Measurements from ENCODE around the gene RNPS1.

Gene RNPS1

GRCh38 chr16:2228161-2228824 is 39.6 kb downstream of the RNPS1 start:
- no peak overlapping the region for H3K27ac ChIP-seq
- H3K9me3 ChIP-seq (ENCODE audit: severe bottlenecking): no peaks in the 10 kb centered on the region
- H3K4me3 ChIP-seq (ENCODE audit: low read depth, low read length): no peak overlapping the region
- no peak for DNase-seq
- H3K36me3 ChIP-seq: peaks cover 87% of the 10 kb centered on the region
- TF ChIP-seq, protein P1, sequence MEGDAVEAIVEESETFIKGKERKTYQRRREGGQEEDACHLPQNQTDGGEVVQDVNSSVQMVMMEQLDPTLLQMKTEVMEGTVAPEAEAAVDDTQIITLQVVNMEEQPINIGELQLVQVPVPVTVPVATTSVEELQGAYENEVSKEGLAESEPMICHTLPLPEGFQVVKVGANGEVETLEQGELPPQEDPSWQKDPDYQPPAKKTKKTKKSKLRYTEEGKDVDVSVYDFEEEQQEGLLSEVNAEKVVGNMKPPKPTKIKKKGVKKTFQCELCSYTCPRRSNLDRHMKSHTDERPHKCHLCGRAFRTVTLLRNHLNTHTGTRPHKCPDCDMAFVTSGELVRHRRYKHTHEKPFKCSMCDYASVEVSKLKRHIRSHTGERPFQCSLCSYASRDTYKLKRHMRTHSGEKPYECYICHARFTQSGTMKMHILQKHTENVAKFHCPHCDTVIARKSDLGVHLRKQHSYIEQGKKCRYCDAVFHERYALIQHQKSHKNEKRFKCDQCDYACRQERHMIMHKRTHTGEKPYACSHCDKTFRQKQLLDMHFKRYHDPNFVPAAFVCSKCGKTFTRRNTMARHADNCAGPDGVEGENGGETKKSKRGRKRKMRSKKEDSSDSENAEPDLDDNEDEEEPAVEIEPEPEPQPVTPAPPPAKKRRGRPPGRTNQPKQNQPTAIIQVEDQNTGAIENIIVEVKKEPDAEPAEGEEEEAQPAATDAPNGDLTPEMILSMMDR (IDR thresholded peaks at IDR 0.05; ENCODE audit: low read depth, low read length): no peak
- H3K27me3 ChIP-seq (ENCODE audit: insufficient read depth, low read depth, severe bottlenecking): no peaks in the 10 kb centered on the region

- TF ChIP-seq, protein P1 (IDR thresholded peaks at IDR 0.05; ENCODE audit: low read depth, low read length): no peak
- no peaks in the 10 kb centered on the region for H3K27me3 ChIP-seq (ENCODE audit: insufficient read depth, low read depth, severe bottlenecking)
- no peak overlapping the region for H3K4me3 ChIP-seq (ENCODE audit: low read depth, low read length)
- H3K9me3 ChIP-seq (ENCODE audit: severe bottlenecking): no peaks in the 10 kb centered on the region
- H3K27ac ChIP-seq: no peak overlapping the region
- no peak for DNase-seq
- peaks cover 73% of the 10 kb centered on the region for H3K36me3 ChIP-seq
Measured at GRCh38 chr16:2226918-2227317, 41.0 kb downstream of the RNPS1 start.

- peaks cover 67% of the 10 kb centered on the region for H3K36me3 ChIP-seq
- H3K27ac ChIP-seq: no peak overlapping the region
- no peak for DNase-seq
- no peak overlapping the region for H3K4me3 ChIP-seq (ENCODE audit: low read depth, low read length)
- no peaks in the 10 kb centered on the region for H3K27me3 ChIP-seq (ENCODE audit: insufficient read depth, low read depth, severe bottlenecking)
- TF ChIP-seq, protein P1 (IDR thresholded peaks at IDR 0.05; ENCODE audit: low read depth, low read length): no peak
- no peaks in the 10 kb centered on the region for H3K9me3 ChIP-seq (ENCODE audit: severe bottlenecking)
Measured at GRCh38 chr16:2226245-2226793, 41.6 kb downstream of the RNPS1 start.

- TF ChIP-seq, protein P1 (IDR thresholded peaks at IDR 0.05; ENCODE audit: low read depth, low read length): peak; percentile 23; the same call in 1 of the 2 replicates
- peak overlapping the region; percentile 97 for H3K4me3 ChIP-seq (ENCODE audit: low read depth, low read length)
- H3K36me3 ChIP-seq: peaks cover 45% of the 10 kb centered on the region
- DNase-seq: no peak
- no peaks in the 10 kb centered on the region for H3K27me3 ChIP-seq (ENCODE audit: insufficient read depth, low read depth, severe bottlenecking)
- H3K27ac ChIP-seq: peak overlapping the region; percentile 89
- H3K9me3 ChIP-seq (ENCODE audit: severe bottlenecking): no peaks in the 10 kb centered on the region
Measured at GRCh38 chr16:2223942-2224486, 43.9 kb downstream of the RNPS1 start.

DNA sequence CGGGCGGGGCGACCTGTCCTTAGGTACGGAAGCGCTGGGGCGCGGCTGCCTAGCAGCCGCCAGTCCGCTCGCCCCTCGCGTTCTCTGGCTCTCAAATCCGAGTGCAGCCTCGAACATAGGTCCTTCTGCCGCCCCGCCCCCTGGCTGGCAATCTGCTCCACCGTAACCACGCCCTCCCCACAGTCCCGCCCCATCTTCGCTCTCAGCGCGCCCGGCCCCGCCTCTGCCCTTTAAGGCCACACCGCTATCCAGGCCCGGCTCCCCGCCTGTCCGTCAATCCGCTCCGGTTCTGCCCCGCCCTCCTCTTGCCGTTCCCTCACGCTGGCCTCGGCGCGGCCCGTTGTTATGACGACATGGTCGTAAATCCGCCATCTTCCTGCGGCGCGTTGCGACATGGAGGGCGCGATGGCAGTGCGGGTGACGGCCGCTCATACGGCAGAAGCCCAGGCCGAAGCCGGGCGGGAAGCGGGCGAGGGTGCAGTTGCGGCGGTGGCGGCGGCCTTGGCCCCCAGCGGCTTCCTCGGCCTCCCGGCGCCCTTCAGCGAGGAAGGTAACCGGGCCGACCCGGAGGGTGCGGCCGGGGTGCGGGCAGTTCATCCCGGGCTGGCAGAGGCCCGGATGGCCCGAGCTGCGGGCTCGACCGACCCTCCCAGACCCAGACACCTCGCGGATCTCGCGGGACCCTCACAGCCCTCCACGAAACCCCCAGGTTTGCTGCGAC is 44.5 kb downstream of the RNPS1 start, which contains the start of gene E4F1:
Gene E4F1 (plus strand): TSS at position 371 of the 721 bp plus-strand sequence. CDS start 23 bp downstream, at position 394.
- TF ChIP-seq, protein P1 (IDR thresholded peaks at IDR 0.05; ENCODE audit: low read depth, low read length): no peak
- peak within 1 kb of the TSS; percentile 97 for H3K4me3 ChIP-seq (ENCODE audit: low read depth, low read length)
- no peaks in the 10 kb centered on the region for H3K27me3 ChIP-seq (ENCODE audit: insufficient read depth, low read depth, severe bottlenecking)
- peak within 1 kb of the TSS; percentile 96 for H3K27ac ChIP-seq
- H3K9me3 ChIP-seq (ENCODE audit: severe bottlenecking): no peaks in the 10 kb centered on the region
- peak; percentile 100 for DNase-seq
- H3K36me3 ChIP-seq: peaks cover 39% of the 10 kb centered on the region
